ENCODE measurements around the gene IGSF9.

DNA sequence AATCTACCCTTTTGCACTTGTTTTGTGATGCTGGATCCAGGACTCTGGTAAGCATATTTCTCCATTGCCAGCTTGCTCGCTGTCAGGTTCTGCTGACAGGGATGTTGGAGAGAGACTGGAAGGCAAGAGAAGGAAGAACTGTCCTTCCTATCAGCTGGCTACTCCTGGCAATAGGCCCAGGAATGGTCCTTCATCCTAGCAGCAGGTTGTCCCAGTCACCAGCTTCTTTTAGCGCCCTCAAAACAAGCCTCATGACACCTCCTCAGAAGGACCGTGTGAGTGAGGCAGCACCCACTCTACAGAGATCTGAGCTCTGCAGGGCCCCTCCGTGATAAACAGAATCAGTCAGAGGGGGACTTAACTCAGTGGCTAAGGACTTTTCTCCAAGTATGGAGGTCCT is 41.8 kb upstream of the IGSF9 start:
- no peak for TF ChIP-seq CTCF (IDR thresholded peaks at IDR 0.05)
- no peak for TF ChIP-seq POLR2A (IDR thresholded peaks at IDR 0.05)

Measured in uterus (tissue), 2 donors.